Measurements from ENCODE around the gene COL4A3. TPM values are rescaled to one million over a fixed set of nuclear protein-coding genes. Genes with fewer than 3 reads are reported as not detected.

COL4A3 gene
- total and polyA plus RNA-seq, 11 donors: 0.55 to 6.9 (median 1.9) TPM

GRCh38 chr2:227238238-227239237, 74.1 kb downstream of the COL4A3 start:
- 33 to 35% (median 34%) methylated on average over 10 of the region's 10 CpGs for WGBS, 4 donors
- Histone ChIP-seq H3K4me3 (no peak overlapping the region), H3K4me1 (no peaks in the 10 kb centered on the region), H3K27me3 (no peaks in the 10 kb centered on the region), H3K9me3 (no peaks in the 10 kb centered on the region), H3K36me3 (peaks cover 0 to 8% (median 0%) of the 10 kb centered on the region in 9 donors), H3K27ac (no peak overlapping the region)
- ATAC-seq (no peak), DNase-seq (peak in 4 of 5 donors; percentile 54 to 66 (median 65))
- intact Hi-C loops (cut with DNase I): loop anchor here (1.0 to 2.0 kb wide), 3 partner anchors 108 to 111 kb away; no protein-coding TSS in a partner anchor
- no peak for TF ChIP-seq POLR2A (IDR thresholded peaks at IDR 0.05)
- TF ChIP-seq, protein P1, sequence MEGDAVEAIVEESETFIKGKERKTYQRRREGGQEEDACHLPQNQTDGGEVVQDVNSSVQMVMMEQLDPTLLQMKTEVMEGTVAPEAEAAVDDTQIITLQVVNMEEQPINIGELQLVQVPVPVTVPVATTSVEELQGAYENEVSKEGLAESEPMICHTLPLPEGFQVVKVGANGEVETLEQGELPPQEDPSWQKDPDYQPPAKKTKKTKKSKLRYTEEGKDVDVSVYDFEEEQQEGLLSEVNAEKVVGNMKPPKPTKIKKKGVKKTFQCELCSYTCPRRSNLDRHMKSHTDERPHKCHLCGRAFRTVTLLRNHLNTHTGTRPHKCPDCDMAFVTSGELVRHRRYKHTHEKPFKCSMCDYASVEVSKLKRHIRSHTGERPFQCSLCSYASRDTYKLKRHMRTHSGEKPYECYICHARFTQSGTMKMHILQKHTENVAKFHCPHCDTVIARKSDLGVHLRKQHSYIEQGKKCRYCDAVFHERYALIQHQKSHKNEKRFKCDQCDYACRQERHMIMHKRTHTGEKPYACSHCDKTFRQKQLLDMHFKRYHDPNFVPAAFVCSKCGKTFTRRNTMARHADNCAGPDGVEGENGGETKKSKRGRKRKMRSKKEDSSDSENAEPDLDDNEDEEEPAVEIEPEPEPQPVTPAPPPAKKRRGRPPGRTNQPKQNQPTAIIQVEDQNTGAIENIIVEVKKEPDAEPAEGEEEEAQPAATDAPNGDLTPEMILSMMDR (IDR thresholded peaks at IDR 0.05): peak; percentile 88 to 98 (median 96)

DNA sequence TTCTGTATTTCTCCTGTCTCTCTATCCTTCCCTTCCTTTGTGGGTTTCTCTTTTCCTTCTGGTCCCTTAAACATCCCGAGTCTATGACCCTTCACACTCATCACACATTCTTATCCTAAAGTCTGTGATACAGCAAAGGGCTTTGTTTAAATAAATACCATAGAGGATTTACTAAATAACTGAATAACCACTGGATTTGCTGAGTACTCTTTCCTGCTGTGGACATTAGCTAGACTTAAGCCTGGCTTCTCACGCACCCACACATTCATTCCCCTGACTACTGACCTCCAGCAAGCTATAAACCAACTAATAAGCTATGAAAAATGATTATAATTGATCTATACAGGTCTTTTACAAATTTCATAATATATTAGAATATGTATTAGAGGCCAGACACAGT, 76.6 kb downstream of the COL4A3 start:
- Histone ChIP-seq H3K4me3 (no peak overlapping the region), H3K9me3 (no peaks in the 10 kb centered on the region), H3K27ac (no peak overlapping the region), H3K4me1 (no peaks in the 10 kb centered on the region), H3K36me3 (peaks cover 0 to 21% (median 0%) of the 10 kb centered on the region in 9 donors), H3K27me3 (no peaks in the 10 kb centered on the region)
- 73 to 77% (median 75%) methylated on average over 2 of the region's 2 CpGs for WGBS, 4 donors
- TF ChIP-seq POLR2A (IDR thresholded peaks at IDR 0.05): no peak
- TF ChIP-seq, protein P1 (IDR thresholded peaks at IDR 0.05): no peak
- DNase-seq: no peak
- no peak for ATAC-seq
- intact Hi-C loops (cut with DNase I): no loop called here

GRCh38 chr2:227248876-227249275, 84.5 kb downstream of the COL4A3 start:
- H3K27me3 ChIP-seq: no peaks in the 10 kb centered on the region
- no peaks in the 10 kb centered on the region for H3K9me3 ChIP-seq
- TF ChIP-seq POLR2A (IDR thresholded peaks at IDR 0.05): no peak
- TF ChIP-seq, protein P1 (IDR thresholded peaks at IDR 0.05): no peak
- H3K36me3 ChIP-seq: peaks cover 0 to 50% (median 0%) of the 10 kb centered on the region in 9 donors
- no peaks in the 10 kb centered on the region for H3K4me1 ChIP-seq
- intact Hi-C loops (cut with DNase I): no loop called here
- ATAC-seq: no peak
- DNase-seq: no peak
- H3K27ac ChIP-seq: no peak overlapping the region
- H3K4me3 ChIP-seq: no peak overlapping the region
- WGBS, 4 donors: 87 to 97% (median 92%) methylated on average over 1 to 2 of the region's 2 CpGs

- Histone ChIP-seq H3K36me3 (peaks cover 0 to 64% (median 0%) of the 10 kb centered on the region in 9 donors), H3K9me3 (no peaks in the 10 kb centered on the region), H3K27ac (no peak overlapping the region), H3K4me3 (no peak overlapping the region), H3K27me3 (no peaks in the 10 kb centered on the region), H3K4me1 (no peaks in the 10 kb centered on the region)
- intact Hi-C loops (cut with DNase I): no loop called here
- no peak for DNase-seq
- no peak for ATAC-seq
- WGBS, 4 donors: 55 to 62% (median 61%) methylated on average over 2 of the region's 2 CpGs
- TF ChIP-seq, protein P1 (IDR thresholded peaks at IDR 0.05): no peak
- no peak for TF ChIP-seq POLR2A (IDR thresholded peaks at IDR 0.05)
These were observed 88.4 kb downstream of the COL4A3 start for GRCh38 chr2:227252831-227253230.

All from heart left ventricle (tissue), 16 donors.